ENCODE results near the gene FADS2. TPM values are rescaled to one million over a fixed set of nuclear protein-coding genes. Genes with fewer than 3 reads are reported as not detected.

FADS2 gene
- total RNA-seq, 4 donors from 2014 or later: 5.4 to 24.8 (median 14.7) TPM

DNA sequence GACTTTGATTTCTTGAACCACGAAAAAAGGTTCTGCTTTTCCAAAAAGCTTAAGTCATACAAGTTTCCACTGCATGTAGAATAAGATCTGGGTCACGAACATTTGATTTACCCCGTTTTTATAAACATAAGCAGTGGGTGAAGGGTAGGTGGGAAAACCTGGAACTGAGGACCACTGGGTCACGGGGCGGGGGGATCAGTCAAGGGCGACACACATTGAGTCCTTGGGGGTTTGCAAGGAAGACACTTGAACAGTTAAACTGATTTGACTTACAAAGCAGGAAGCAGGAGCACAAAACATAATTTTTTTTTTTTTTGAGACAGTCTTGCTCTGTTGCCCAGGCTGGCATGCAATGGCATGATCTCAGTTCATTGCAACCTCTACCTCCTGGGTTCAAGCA lies 52.4 kb downstream of the FADS2 start:
- TF ChIP-seq, protein P1, sequence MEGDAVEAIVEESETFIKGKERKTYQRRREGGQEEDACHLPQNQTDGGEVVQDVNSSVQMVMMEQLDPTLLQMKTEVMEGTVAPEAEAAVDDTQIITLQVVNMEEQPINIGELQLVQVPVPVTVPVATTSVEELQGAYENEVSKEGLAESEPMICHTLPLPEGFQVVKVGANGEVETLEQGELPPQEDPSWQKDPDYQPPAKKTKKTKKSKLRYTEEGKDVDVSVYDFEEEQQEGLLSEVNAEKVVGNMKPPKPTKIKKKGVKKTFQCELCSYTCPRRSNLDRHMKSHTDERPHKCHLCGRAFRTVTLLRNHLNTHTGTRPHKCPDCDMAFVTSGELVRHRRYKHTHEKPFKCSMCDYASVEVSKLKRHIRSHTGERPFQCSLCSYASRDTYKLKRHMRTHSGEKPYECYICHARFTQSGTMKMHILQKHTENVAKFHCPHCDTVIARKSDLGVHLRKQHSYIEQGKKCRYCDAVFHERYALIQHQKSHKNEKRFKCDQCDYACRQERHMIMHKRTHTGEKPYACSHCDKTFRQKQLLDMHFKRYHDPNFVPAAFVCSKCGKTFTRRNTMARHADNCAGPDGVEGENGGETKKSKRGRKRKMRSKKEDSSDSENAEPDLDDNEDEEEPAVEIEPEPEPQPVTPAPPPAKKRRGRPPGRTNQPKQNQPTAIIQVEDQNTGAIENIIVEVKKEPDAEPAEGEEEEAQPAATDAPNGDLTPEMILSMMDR (IDR thresholded peaks at IDR 0.05; ENCODE audit: low read depth): no peak

- TF ChIP-seq, protein P1 (IDR thresholded peaks at IDR 0.05; ENCODE audit: low read depth): no peak
These were observed 53.3 kb downstream of the FADS2 start for GRCh38 chr11:61881397-61881796.

GRCh38 chr11:61882879-61883278 lies 54.8 kb downstream of the FADS2 start:
- TF ChIP-seq, protein P1 (IDR thresholded peaks at IDR 0.05; ENCODE audit: low read depth): no peak

- TF ChIP-seq, protein P1 (IDR thresholded peaks at IDR 0.05; ENCODE audit: low read depth): no peak
These were observed 55.2 kb downstream of the FADS2 start for GRCh38 chr11:61883327-61883726.

DNA sequence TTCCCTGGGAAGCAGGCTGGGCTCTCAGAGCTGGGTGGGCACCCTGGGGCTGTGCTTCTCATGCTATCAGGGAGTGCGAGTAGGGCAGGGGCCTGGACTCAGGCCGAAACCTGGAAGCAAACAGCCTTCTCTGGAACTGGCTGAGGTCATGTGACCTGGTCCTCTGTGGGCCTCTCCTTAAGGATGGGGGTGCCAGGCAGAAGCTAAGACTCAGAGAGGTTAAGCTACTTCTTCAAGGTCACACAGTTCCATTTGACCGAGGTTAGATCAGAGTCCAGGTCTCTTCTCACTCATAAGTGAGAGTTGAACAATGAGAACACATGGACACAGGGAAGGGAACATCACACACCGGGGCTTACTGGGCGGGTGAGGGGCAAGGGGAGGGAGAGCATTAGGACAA lies 55.8 kb downstream of the FADS2 start:
- TF ChIP-seq, protein P1 (IDR thresholded peaks at IDR 0.05; ENCODE audit: low read depth): no peak

DNA sequence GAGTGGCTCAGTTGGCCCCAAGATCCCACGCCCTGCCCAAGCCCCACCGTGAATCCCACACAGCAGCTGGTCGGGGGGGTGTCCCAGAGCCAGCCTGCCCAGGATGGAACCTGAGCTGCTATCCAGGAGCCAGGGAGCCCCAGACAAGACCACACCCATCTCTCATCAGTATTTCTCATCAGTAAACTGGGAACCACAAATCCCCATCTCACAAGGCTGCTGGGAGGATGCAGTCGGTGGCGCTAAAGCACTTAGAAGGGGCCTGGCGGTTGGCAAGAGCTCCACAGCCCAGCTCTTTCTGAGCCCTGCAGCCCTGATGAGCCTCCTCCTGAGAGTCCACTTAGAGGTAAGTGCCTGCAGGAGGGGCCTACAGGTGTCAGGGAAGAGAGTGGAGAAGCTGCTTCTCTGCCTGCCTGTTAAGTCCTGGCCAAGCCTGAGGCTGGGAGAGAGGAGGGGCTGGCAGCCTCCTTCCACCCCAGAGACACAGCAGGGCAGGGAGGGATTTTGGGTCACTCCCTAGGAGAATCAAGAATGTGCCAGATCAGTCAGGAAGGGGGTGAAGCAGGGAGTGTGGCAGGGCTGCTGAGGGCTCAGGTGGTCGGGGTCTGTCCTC lies 57.2 kb downstream of the FADS2 start:
- TF ChIP-seq, protein P1 (IDR thresholded peaks at IDR 0.05; ENCODE audit: low read depth): no peak

DNA sequence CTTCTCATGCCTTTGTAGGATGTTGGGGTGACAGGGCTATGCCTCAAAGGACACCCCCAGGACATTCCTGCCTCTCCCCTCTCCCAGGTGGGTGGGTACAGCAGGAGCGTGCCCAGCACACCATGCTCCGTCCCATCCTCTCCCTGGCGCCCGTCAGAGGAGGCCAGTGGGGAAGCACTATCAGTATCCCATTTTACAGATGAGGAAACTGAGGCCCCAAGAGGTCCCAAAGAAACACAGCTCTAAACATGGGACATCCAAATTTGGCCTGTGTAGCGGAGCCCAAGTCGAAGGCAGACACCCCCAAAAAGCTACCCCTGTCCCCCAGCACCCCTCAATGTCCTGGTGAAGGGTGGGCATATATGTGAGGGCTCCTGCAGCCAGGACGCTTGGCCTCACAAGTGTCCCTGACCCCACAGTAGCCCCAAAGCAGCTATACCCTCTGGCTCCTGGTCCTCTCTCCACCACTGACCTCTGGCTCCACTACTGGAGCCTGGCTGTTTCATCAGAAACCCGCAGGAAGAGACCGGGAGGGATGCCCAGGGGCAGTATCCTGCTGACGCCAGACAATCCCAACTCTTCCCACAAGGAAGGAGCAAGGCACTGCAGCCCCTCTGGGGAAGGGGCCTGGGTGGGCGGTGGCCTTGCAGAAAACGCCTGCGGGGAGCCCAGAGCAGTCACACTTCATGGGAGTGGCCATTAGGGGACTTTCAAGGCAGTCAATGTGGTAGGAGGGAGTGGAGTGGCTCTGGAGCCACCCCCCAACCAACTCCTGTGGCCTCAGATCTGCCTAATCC lies 57.9 kb downstream of the FADS2 start:
- TF ChIP-seq, protein P1 (IDR thresholded peaks at IDR 0.05; ENCODE audit: low read depth): no peak
